CD4-positive, alpha-beta T cell (primary cell): ENCODE data around the gene SLC22A5. TPM values are rescaled to one million over a fixed set of nuclear protein-coding genes. Genes with fewer than 3 reads are reported as not detected.

Experiments used
- ATAC-seq: fragments of 200-7000 bp; cut with Tn5 transposase; one replicate; pipeline ENCODE4 v1.10.0; 2022; ENCODE audit warnings: mild to moderate bottlenecking; ENCODE audit not compliant: poor library complexity
- CTCF ChIA-PET: fragments of 350-600 bp; sonication (Branson Sonifier 250); formaldehyde crosslinking; loops from one replicate; lab custom pipeline; 2021; ENCODE audit warnings: antibody characterized with exemption, inconsistent platforms; lab: Charles Lee
- POLR2A ChIA-PET: fragments of 350-600 bp; sonication (Branson Sonifier 250); formaldehyde crosslinking; loops from one replicate; lab custom pipeline; 2021; ENCODE audit warnings: antibody characterized with exemption, inconsistent platforms; lab: Charles Lee
- DNase-seq, 14 experiments: peaks; one replicate each; pipeline ENCODE4 v3.0.0-alpha.2; 2013 to 2020; ENCODE audit warnings: mixed read lengths in 2 of 14
- H3K27ac ChIP-seq, 2 donors: one replicate each; pipeline versions ENCODE4 v1.5.1 to v1.7.0; 2013; ENCODE audit warnings: low read length in 2 of 2, low read depth in 1 of 2, mild to moderate bottlenecking in 1 of 2
- H3K27me3 ChIP-seq, 2 experiments: 1 replicate in 1 of 2; 2 replicates in 1 of 2; pipeline versions ENCODE4 v1.6.1 to v1.7.0; 2013; ENCODE audit warnings: low read length in 2 of 2, control low read depth in 1 of 2, mild to moderate bottlenecking in 1 of 2, moderate library complexity in 1 of 2; ENCODE audit not compliant: insufficient read depth in 2 of 2, control insufficient read depth in 1 of 2
- H3K36me3 ChIP-seq: one replicate; pipeline ENCODE4 v1.6.1; 2013; ENCODE audit warnings: low read length, control low read depth; ENCODE audit not compliant: insufficient read depth
- H3K4me1 ChIP-seq: one replicate; pipeline ENCODE4 v1.6.1; 2013; ENCODE audit warnings: low read length, control low read depth; ENCODE audit not compliant: insufficient read depth
- H3K4me3 ChIP-seq: one replicate; pipeline ENCODE4 v1.5.1; 2013; ENCODE audit warnings: mild to moderate bottlenecking, low read length, moderate library complexity
- H3K9me3 ChIP-seq, 2 experiments: 1 replicate in 1 of 2; 2 replicates in 1 of 2; pipeline versions ENCODE4 v1.6.1 to v1.7.0; 2013; ENCODE audit warnings: low read length in 2 of 2, mild to moderate bottlenecking in 2 of 2, control low read depth in 1 of 2, moderate library complexity in 1 of 2; ENCODE audit not compliant: control insufficient read depth in 1 of 2, insufficient read depth in 1 of 2
- H3K27ac Mint-ChIP-seq: one replicate; pipeline ENCODE4 v1.8.0; 2020; ENCODE audit warnings: mixed read lengths
- H3K27me3 Mint-ChIP-seq: one replicate; pipeline ENCODE4 v1.8.0; 2021; ENCODE audit warnings: mixed read lengths
- H3K36me3 Mint-ChIP-seq: one replicate; pipeline ENCODE4 v1.8.0; 2021; ENCODE audit warnings: low read depth, mixed read lengths
- H3K4me1 Mint-ChIP-seq: one replicate; pipeline ENCODE4 v1.8.0; 2021; ENCODE audit warnings: low read depth, mixed read lengths
- H3K4me3 Mint-ChIP-seq: one replicate; pipeline ENCODE4 v1.8.0; 2020; ENCODE audit warnings: mild to moderate bottlenecking, mixed read lengths
- H3K9me3 Mint-ChIP-seq: one replicate; pipeline ENCODE4 v1.8.0; 2020; ENCODE audit warnings: mixed read lengths
- CTCF ChIP-seq: fragments of 200-600 bp; IDR thresholded peaks from one replicate; pipeline ENCODE4 v1.8.0; 2022; ENCODE audit warnings: antibody characterized with exemption, mild to moderate bottlenecking
- intact Hi-C, 2 experiments: fragments of 100-400 bp; cut with DNase I in 1 of 2; cut with micrococcal nuclease in 1 of 2; formaldehyde crosslinking; loops; one replicate each; pipeline versions ENCODE4 v1.15.1 to v1.9.0; 2023 to 2025; cut with DNase I, micrococcal nuclease
- total RNA-seq, 174 experiments: library from RNA in 2 of 174; stranded (reverse) in 2 of 174; gene quantifications; one replicate each; pipeline ENCODE4 v1.2.3 and lab custom pipeline; 2021 to 2026

Gene SLC22A5
- total RNA-seq, 2 experiments from 2014 or later, result 4.3 to 4.5 TPM

- Histone ChIP-seq H3K4me1 (peaks cover 70% of the 10 kb centered on the region), H3K9me3 (no peaks in the 10 kb centered on the region), H3K27ac (peak overlapping the region in 1 of 2 donors; percentile 48), H3K36me3 (peaks cover 23% of the 10 kb centered on the region), H3K27me3 (no peaks in the 10 kb centered on the region), H3K4me3 (no peak overlapping the region)
- Mint-ChIP-seq H3K27ac (peak overlapping the region; percentile 92), H3K4me3 (no peak overlapping the region), H3K4me1 (peaks cover 97% of the 10 kb centered on the region), H3K36me3 (peaks cover 74% of the 10 kb centered on the region), H3K27me3 (no peaks in the 10 kb centered on the region), H3K9me3 (no peaks in the 10 kb centered on the region)
- DNase-seq (no peak), ATAC-seq (no peak)
- TF ChIP-seq CTCF, result no peak
- POLR2A ChIA-PET, result interaction anchor here (1.0 to 6.2 kb wide), 9 partner anchors 9 to 80 kb away, joined by 3 to 71 read pairs (median 10); partner anchors contain the start of gene IRF1
- CTCF ChIA-PET, result interaction anchor here (2.0 kb wide), 1 partner anchor 85 kb away, joined by 5 read pairs; no protein-coding TSS in a partner anchor
- intact Hi-C loops, result no loop called here
Observed at GRCh38 chr5:132416306-132417009, 46.9 kb downstream of the SLC22A5 start.

GRCh38 chr5:132417010-132417439 lies 47.5 kb downstream of the SLC22A5 start:
- intact Hi-C loops, result no loop called here
- no peaks in the 10 kb centered on the region for H3K27me3 Mint-ChIP-seq
- Histone ChIP-seq H3K9me3 (no peaks in the 10 kb centered on the region), H3K27ac (peak overlapping the region; percentile 48), H3K4me3 (no peak overlapping the region), H3K27me3 (no peaks in the 10 kb centered on the region), H3K4me1 (peaks cover 71% of the 10 kb centered on the region), H3K36me3 (peaks cover 23% of the 10 kb centered on the region)
- H3K4me3 Mint-ChIP-seq, result peak overlapping the region; percentile 16
- H3K9me3 Mint-ChIP-seq, result no peaks in the 10 kb centered on the region
- TF ChIP-seq CTCF, result no peak
- peak overlapping the region; percentile 92 for H3K27ac Mint-ChIP-seq
- ATAC-seq, result no peak
- ChIA-PET POLR2A (interaction anchor here (1.0 to 6.2 kb wide), 8 partner anchors 11 to 79 kb away, joined by 3 to 62 read pairs (median 4); no protein-coding TSS in a partner anchor), CTCF (no interaction called here)
- H3K4me1 Mint-ChIP-seq, result peaks cover 96% of the 10 kb centered on the region
- DNase-seq, result no peak
- H3K36me3 Mint-ChIP-seq, result peaks cover 71% of the 10 kb centered on the region

- peaks cover 68% of the 10 kb centered on the region for H3K36me3 Mint-ChIP-seq
- no peaks in the 10 kb centered on the region for H3K27me3 Mint-ChIP-seq
- peak overlapping the region; percentile 92 for H3K27ac Mint-ChIP-seq
- ChIA-PET POLR2A (interaction anchor here (1.0 to 6.2 kb wide), 8 partner anchors 12 to 79 kb away, joined by 3 to 62 read pairs (median 4); no protein-coding TSS in a partner anchor), CTCF (interaction anchor here (1.5 kb wide), 1 partner anchor 73 kb away, joined by 6 read pairs; the partner anchor contains the start of gene IRF1)
- no peaks in the 10 kb centered on the region for H3K9me3 Mint-ChIP-seq
- no peaks in the 10 kb centered on the region for H3K9me3 ChIP-seq
- no peak overlapping the region for H3K4me3 Mint-ChIP-seq
- H3K27ac ChIP-seq, result peak overlapping the region; percentile 48
- H3K4me1 Mint-ChIP-seq, result peaks cover 94% of the 10 kb centered on the region
- H3K4me1 ChIP-seq, result peaks cover 75% of the 10 kb centered on the region
- intact Hi-C loops, result no loop called here
- H3K4me3 ChIP-seq, result no peak overlapping the region
- peaks cover 27% of the 10 kb centered on the region for H3K36me3 ChIP-seq
- ATAC-seq (no peak), DNase-seq (no peak)
- H3K27me3 ChIP-seq, result no peaks in the 10 kb centered on the region
- TF ChIP-seq CTCF, result no peak
Observed at GRCh38 chr5:132417461-132417860, 48.0 kb downstream of the SLC22A5 start.
